HFF-Myc (cell line): ENCODE results near the gene TSPAN18.

Source experiments
- DNase-seq: peaks from one replicate; pipeline ENCODE4 v3.0.0-alpha.2; 2011; ENCODE audit warnings: low read depth; ENCODE audit errors: extremely low read depth
- H3K4me3 ChIP-seq: replicated peaks from 2 replicates; pipeline ENCODE4 v1.5.1; 2011; ENCODE audit warnings: low read depth, mild to moderate bottlenecking, control low read depth, low read length
- CTCF ChIP-seq: IDR thresholded peaks from 2 replicates; pipeline ENCODE4 v1.5.1; 2012; ENCODE audit warnings: mild to moderate bottlenecking, low read depth, low read length, control low read depth; ENCODE audit errors: missing control alignments

Gene TSPAN18

GRCh38 chr11:44887636-44888035, 160.9 kb downstream of the TSPAN18 start:
- H3K4me3 ChIP-seq, result no peak overlapping the region
- no peak for DNase-seq
- TF ChIP-seq CTCF, result no peak

- TF ChIP-seq CTCF, result no peak
- DNase-seq, result no peak
- H3K4me3 ChIP-seq, result no peak overlapping the region
These were observed 162.5 kb downstream of the TSPAN18 start for GRCh38 chr11:44889266-44889665.

GRCh38 chr11:44892843-44893242, 166.1 kb downstream of the TSPAN18 start:
- no peak for TF ChIP-seq CTCF
- DNase-seq, result no peak
- H3K4me3 ChIP-seq, result no peak overlapping the region

- H3K4me3 ChIP-seq, result no peak overlapping the region
- DNase-seq, result no peak
- TF ChIP-seq CTCF, result no peak
These were observed 166.6 kb downstream of the TSPAN18 start for GRCh38 chr11:44893308-44893822.

- DNase-seq, result no peak
- peak; percentile 91 for TF ChIP-seq CTCF
- H3K4me3 ChIP-seq, result no peak overlapping the region
These were observed 167.3 kb downstream of the TSPAN18 start for GRCh38 chr11:44893846-44894617.

- peak; percentile 33 for DNase-seq
- no peak for TF ChIP-seq CTCF
- H3K4me3 ChIP-seq, result no peak overlapping the region
These were observed 173.2 kb downstream of the TSPAN18 start for GRCh38 chr11:44899959-44900358.
